ENCODE data around the gene SNX32. TPM values are rescaled to one million over a fixed set of nuclear protein-coding genes. Genes with fewer than 3 reads are reported as not detected.

Gene SNX32
- total RNA-seq, 2 experiments from 2014 or later = 0.33 to 0.61 TPM

DNA sequence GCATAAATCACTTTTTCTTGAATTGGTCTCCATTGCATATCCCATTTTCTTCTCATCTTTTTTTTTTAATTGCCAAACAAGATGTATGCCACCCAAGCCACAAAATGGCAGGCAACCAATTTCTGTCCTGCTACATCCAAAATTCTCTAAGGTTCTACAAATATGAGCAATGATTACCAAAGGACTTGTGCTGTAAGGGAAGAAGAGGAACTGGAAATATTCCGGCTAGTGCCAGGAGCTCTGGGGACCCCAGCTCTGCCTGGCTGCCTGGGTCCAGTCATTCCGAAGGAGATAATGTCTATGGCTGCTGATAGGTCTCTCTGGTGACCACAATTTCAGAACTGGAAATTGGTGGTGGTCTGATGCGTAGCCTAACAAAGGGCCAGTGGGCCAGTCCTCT lies 17.1 kb upstream of the SNX32 start:
- peaks cover 16% of the 10 kb centered on the region for H3K4me1 ChIP-seq (ENCODE audit: insufficient read depth, low read length)
- no peaks in the 10 kb centered on the region for H3K36me3 Mint-ChIP-seq (ENCODE audit: low read depth)
- no peaks in the 10 kb centered on the region for H3K36me3 ChIP-seq (ENCODE audit: insufficient read depth, low read length)
- peaks cover 11% of the 10 kb centered on the region for H3K4me1 Mint-ChIP-seq (ENCODE audit: low read depth)
- H3K27me3 ChIP-seq (ENCODE audit: control insufficient read depth in 1 of 2, insufficient read depth in 2 of 2, low read length in 2 of 2) = no peaks in the 10 kb centered on the region
- no peak overlapping the region for H3K27ac ChIP-seq (ENCODE audit: low read depth in 1 of 2, low read length in 2 of 2)
- no peak for ATAC-seq (ENCODE audit: poor library complexity)
- no peaks in the 10 kb centered on the region for H3K27me3 Mint-ChIP-seq
- H3K4me3 ChIP-seq (ENCODE audit: low read length) = no peak overlapping the region
- ChIA-PET POLR2A (interaction anchor here (0.6 to 2.9 kb wide), 4 partner anchors 13 to 105 kb away, joined by 3 to 18 read pairs (median 8); partner anchors contain the start of genes AP5B1 and KAT5), CTCF (interaction anchor here (1.2 to 4.5 kb wide), 4 partner anchors 11 to 105 kb away, joined by 4 to 39 read pairs (median 18); partner anchors contain the start of genes AP5B1 and KAT5)
- peak overlapping the region; percentile 76 for H3K4me3 Mint-ChIP-seq
- intact Hi-C loops (cut with DNase I, micrococcal nuclease) = loop anchor here in 1 of 2 experiments (1.0 kb wide), 1 partner anchor 105 kb away; no protein-coding TSS in a partner anchor
- no peaks in the 10 kb centered on the region for H3K9me3 Mint-ChIP-seq
- H3K27ac Mint-ChIP-seq = no peak overlapping the region
- TF ChIP-seq, protein P1, sequence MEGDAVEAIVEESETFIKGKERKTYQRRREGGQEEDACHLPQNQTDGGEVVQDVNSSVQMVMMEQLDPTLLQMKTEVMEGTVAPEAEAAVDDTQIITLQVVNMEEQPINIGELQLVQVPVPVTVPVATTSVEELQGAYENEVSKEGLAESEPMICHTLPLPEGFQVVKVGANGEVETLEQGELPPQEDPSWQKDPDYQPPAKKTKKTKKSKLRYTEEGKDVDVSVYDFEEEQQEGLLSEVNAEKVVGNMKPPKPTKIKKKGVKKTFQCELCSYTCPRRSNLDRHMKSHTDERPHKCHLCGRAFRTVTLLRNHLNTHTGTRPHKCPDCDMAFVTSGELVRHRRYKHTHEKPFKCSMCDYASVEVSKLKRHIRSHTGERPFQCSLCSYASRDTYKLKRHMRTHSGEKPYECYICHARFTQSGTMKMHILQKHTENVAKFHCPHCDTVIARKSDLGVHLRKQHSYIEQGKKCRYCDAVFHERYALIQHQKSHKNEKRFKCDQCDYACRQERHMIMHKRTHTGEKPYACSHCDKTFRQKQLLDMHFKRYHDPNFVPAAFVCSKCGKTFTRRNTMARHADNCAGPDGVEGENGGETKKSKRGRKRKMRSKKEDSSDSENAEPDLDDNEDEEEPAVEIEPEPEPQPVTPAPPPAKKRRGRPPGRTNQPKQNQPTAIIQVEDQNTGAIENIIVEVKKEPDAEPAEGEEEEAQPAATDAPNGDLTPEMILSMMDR (IDR thresholded peaks at IDR 0.05) = no peak
- no peak for DNase-seq
- no peaks in the 10 kb centered on the region for H3K9me3 ChIP-seq (ENCODE audit: control insufficient read depth in 1 of 2, insufficient read depth in 1 of 2, low read length in 2 of 2)

DNA sequence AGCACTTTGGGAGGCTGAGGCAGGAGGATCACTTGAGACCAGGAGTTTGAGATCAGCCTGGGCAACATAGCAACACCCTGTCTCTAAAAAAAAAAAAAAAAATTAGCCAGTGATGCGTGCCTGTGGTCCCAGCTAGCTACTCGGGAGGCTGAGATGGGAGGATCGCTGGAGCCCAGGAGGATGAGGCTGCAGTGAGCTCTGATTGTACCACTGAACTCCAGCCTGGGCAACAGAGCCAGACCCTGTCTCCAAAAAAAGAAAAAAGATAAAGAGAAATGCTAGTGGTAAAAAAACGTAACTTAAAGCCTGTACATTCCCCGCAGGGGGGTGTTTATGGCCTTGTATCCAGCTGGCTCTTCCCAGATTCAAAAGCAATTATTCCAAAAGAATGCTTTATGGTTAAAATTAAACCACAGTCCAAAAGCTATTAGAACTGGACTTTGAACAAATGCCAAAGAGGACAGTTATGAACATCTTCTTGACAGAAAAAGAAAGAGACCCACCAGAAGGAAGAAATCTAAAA lies 16.4 kb upstream of the SNX32 start:
- no peaks in the 10 kb centered on the region for H3K27me3 ChIP-seq (ENCODE audit: control insufficient read depth in 1 of 2, insufficient read depth in 2 of 2, low read length in 2 of 2)
- CTCF ChIA-PET = interaction anchor here (0.6 to 4.5 kb wide), 14 partner anchors 11 to 106 kb away, joined by 3 to 39 read pairs (median 4); partner anchors contain the start of genes AP5B1, CCDC85B, KAT5 and SNX32
- H3K27ac ChIP-seq (ENCODE audit: low read depth in 1 of 2, low read length in 2 of 2) = peak overlapping the region in 1 of 2 donors; percentile 35
- H3K9me3 ChIP-seq (ENCODE audit: control insufficient read depth in 1 of 2, insufficient read depth in 1 of 2, low read length in 2 of 2) = no peaks in the 10 kb centered on the region
- no peaks in the 10 kb centered on the region for H3K36me3 Mint-ChIP-seq (ENCODE audit: low read depth)
- no peak for DNase-seq
- no peaks in the 10 kb centered on the region for H3K9me3 Mint-ChIP-seq
- TF ChIP-seq, protein P1 (IDR thresholded peaks at IDR 0.05) = no peak
- intact Hi-C loops (cut with DNase I, micrococcal nuclease) = loop anchor here in 1 of 2 experiments (1.0 kb wide), 1 partner anchor 106 kb away; no protein-coding TSS in a partner anchor
- H3K36me3 ChIP-seq (ENCODE audit: insufficient read depth, low read length) = no peaks in the 10 kb centered on the region
- peak overlapping the region; percentile 50 for H3K4me3 ChIP-seq (ENCODE audit: low read length)
- H3K4me1 ChIP-seq (ENCODE audit: insufficient read depth, low read length) = peaks cover 16% of the 10 kb centered on the region
- H3K27ac Mint-ChIP-seq = peak overlapping the region; percentile 67
- peaks cover 11% of the 10 kb centered on the region for H3K4me1 Mint-ChIP-seq (ENCODE audit: low read depth)
- peak overlapping the region; percentile 76 for H3K4me3 Mint-ChIP-seq
- POLR2A ChIA-PET = interaction anchor here (0.6 to 2.9 kb wide), 5 partner anchors 37 to 105 kb away, joined by 3 to 18 read pairs (median 7); partner anchors contain the start of genes AP5B1, KAT5 and MUS81
- no peak for ATAC-seq (ENCODE audit: poor library complexity)
- no peaks in the 10 kb centered on the region for H3K27me3 Mint-ChIP-seq

DNA sequence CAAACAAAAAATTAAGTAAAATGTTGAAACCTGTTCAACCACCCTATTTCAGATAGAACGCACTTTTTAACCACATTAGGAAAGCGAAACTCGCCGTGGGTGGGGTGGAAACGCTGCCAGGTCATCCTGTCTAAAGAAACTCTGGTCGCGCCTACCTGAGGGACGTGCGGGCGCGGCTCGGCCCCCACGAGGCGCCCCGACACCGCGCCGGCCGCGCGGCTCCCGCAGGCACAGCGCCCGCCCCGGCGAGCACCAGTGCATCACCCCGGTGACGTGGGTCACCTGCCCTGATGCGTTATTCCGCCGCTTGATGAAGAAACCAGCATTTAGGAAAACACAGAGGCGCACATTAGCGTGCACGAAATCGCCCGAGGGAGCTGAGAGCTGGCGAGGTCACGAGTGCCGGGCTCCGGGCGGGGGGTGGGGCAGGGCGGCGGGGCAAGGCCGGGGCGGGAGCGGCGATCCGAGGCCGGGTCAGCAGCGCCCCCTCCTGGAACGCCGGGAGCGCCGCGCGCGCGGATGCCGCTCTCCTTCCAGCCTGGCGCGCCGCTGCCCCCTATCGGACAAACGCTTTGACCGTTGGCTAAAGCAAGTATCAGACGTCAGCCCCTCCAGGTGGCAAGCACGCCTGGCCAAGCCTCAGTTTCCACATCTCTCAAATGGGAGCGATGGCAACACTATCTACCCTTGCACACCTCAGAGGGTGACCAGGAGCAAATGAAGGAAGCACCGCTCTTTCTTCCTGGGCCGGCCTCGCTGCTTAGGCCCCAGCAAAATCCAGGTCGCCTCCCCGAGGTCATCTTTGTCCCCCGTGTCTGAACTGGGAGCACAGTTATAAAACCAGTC lies 15.7 kb upstream of the SNX32 start:
- peak overlapping the region in 1 of 2 donors; percentile 35 for H3K27ac ChIP-seq (ENCODE audit: low read depth in 1 of 2, low read length in 2 of 2)
- peak; percentile 84 to 98 (median 94) for DNase-seq
- intact Hi-C loops (cut with DNase I, micrococcal nuclease) = loop anchor here (1.0 to 2.0 kb wide), 6 partner anchors 37 to 192 kb away; partner anchors contain the start of gene AP5B1 (in 2 of the 2)
- H3K9me3 ChIP-seq (ENCODE audit: control insufficient read depth in 1 of 2, insufficient read depth in 1 of 2, low read length in 2 of 2) = no peaks in the 10 kb centered on the region
- peaks cover 16% of the 10 kb centered on the region for H3K4me1 ChIP-seq (ENCODE audit: insufficient read depth, low read length)
- ATAC-seq (ENCODE audit: poor library complexity) = peak; percentile 89
- no peaks in the 10 kb centered on the region for H3K9me3 Mint-ChIP-seq
- peak overlapping the region; percentile 50 for H3K4me3 ChIP-seq (ENCODE audit: low read length)
- peak overlapping the region; percentile 81 for H3K4me3 Mint-ChIP-seq
- H3K36me3 Mint-ChIP-seq (ENCODE audit: low read depth) = no peaks in the 10 kb centered on the region
- ChIA-PET POLR2A (interaction anchor here (0.6 to 2.9 kb wide), 5 partner anchors 38 to 106 kb away, joined by 3 to 18 read pairs (median 7); partner anchors contain the start of genes AP5B1, KAT5 and MUS81), CTCF (interaction anchor here (0.7 to 4.5 kb wide), 16 partner anchors 8 to 113 kb away, joined by 3 to 39 read pairs (median 4); partner anchors contain the start of genes AP5B1, CCDC85B, KAT5 and SNX32)
- TF ChIP-seq, protein P1 (IDR thresholded peaks at IDR 0.05) = peak; percentile 99
- H3K27ac Mint-ChIP-seq = peak overlapping the region; percentile 67
- no peaks in the 10 kb centered on the region for H3K36me3 ChIP-seq (ENCODE audit: insufficient read depth, low read length)
- no peaks in the 10 kb centered on the region for H3K27me3 Mint-ChIP-seq
- H3K27me3 ChIP-seq (ENCODE audit: control insufficient read depth in 1 of 2, insufficient read depth in 2 of 2, low read length in 2 of 2) = no peaks in the 10 kb centered on the region
- H3K4me1 Mint-ChIP-seq (ENCODE audit: low read depth) = peaks cover 11% of the 10 kb centered on the region

Data from CD4-positive, alpha-beta T cell (primary cell).